ENCODE measurements around the gene RFT1.

GRCh38 chr3:53160061-53160659 is 29.9 kb upstream of the RFT1 start:
- no peak for TF ChIP-seq EZH2phosphoT487 (IDR thresholded peaks at IDR 0.05)
- no peak for TF ChIP-seq CTCF (IDR thresholded peaks at IDR 0.05)
- no peak for TF ChIP-seq EZH2 (IDR thresholded peaks at IDR 0.05)

Data from neural progenitor cell (in vitro differentiated cells).